ENCODE data around the gene UTP4. TPM values are rescaled to one million over a fixed set of nuclear protein-coding genes. Genes with fewer than 3 reads are reported as not detected.

Gene UTP4
- polyA plus RNA-seq, 5 donors = 42.8 to 47.6 (median 46.4) TPM

GRCh38 chr16:69209735-69210134 is 77.3 kb downstream of the UTP4 start:
- DNase-seq = no peak

GRCh38 chr16:69217433-69217832 is 85.0 kb downstream of the UTP4 start:
- DNase-seq = no peak

Other genes starting within 250 kb of the UTP4 start
- 100 to 1,000 TPM; 103 to 190 (median 176) TPM for gene HAS3, start 27.0 kb upstream of the UTP4 start, polyA plus RNA-seq (ENCODE audit: insufficient read depth in 1 of 5, insufficient read length in 5 of 5, low replicate concordance in 1 of 5)
- gene CHTF8, start 61 bp upstream of the UTP4 start, polyA plus RNA-seq (ENCODE audit: insufficient read depth in 1 of 5, insufficient read length in 5 of 5, low replicate concordance in 1 of 5) = 100 to 1,000 TPM; 113 to 136 (median 126) TPM
- gene SNTB2, start 54.5 kb downstream of the UTP4 start, polyA plus RNA-seq (ENCODE audit: insufficient read depth in 1 of 5, insufficient read length in 5 of 5, low replicate concordance in 1 of 5) = 10 to 100 TPM; 17.0 to 25.5 (median 22.1) TPM
- gene VPS4A, start 178.7 kb downstream of the UTP4 start, polyA plus RNA-seq (ENCODE audit: insufficient read depth in 1 of 5, insufficient read length in 5 of 5, low replicate concordance in 1 of 5) = 10 to 100 TPM; 37.1 to 51.6 (median 44.3) TPM
- 10 to 100 TPM in 1 of 5 donors, 1 to 10 TPM in 4; 2.1 to 10.2 (median 3.6) TPM for gene PDF, start 197.9 kb downstream of the UTP4 start, polyA plus RNA-seq (ENCODE audit: insufficient read depth in 1 of 5, insufficient read length in 5 of 5, low replicate concordance in 1 of 5)
- 10 to 100 TPM; 22.5 to 33.5 (median 29.0) TPM for gene COG8, start 206.9 kb downstream of the UTP4 start, polyA plus RNA-seq (ENCODE audit: insufficient read depth in 1 of 5, insufficient read length in 5 of 5, low replicate concordance in 1 of 5)
- 10 to 100 TPM; 25.9 to 36.7 (median 28.9) TPM for gene NIP7, start 207.1 kb downstream of the UTP4 start, polyA plus RNA-seq (ENCODE audit: insufficient read depth in 1 of 5, insufficient read length in 5 of 5, low replicate concordance in 1 of 5)
- 1 to 10 TPM; 2.3 to 4.4 (median 4.0) TPM for gene TMED6, start 219.1 kb downstream of the UTP4 start, polyA plus RNA-seq (ENCODE audit: insufficient read depth in 1 of 5, insufficient read length in 5 of 5, low replicate concordance in 1 of 5)

Data from right lung (tissue), 5 donors.